ENCODE measurements around the gene ZNF541. TPM values are rescaled to one million over a fixed set of nuclear protein-coding genes. Genes with fewer than 3 reads are reported as not detected.
A peak's percentile ranks its signal among the peaks of the same experiment; 100 is the strongest.

ZNF541 gene, protein sequence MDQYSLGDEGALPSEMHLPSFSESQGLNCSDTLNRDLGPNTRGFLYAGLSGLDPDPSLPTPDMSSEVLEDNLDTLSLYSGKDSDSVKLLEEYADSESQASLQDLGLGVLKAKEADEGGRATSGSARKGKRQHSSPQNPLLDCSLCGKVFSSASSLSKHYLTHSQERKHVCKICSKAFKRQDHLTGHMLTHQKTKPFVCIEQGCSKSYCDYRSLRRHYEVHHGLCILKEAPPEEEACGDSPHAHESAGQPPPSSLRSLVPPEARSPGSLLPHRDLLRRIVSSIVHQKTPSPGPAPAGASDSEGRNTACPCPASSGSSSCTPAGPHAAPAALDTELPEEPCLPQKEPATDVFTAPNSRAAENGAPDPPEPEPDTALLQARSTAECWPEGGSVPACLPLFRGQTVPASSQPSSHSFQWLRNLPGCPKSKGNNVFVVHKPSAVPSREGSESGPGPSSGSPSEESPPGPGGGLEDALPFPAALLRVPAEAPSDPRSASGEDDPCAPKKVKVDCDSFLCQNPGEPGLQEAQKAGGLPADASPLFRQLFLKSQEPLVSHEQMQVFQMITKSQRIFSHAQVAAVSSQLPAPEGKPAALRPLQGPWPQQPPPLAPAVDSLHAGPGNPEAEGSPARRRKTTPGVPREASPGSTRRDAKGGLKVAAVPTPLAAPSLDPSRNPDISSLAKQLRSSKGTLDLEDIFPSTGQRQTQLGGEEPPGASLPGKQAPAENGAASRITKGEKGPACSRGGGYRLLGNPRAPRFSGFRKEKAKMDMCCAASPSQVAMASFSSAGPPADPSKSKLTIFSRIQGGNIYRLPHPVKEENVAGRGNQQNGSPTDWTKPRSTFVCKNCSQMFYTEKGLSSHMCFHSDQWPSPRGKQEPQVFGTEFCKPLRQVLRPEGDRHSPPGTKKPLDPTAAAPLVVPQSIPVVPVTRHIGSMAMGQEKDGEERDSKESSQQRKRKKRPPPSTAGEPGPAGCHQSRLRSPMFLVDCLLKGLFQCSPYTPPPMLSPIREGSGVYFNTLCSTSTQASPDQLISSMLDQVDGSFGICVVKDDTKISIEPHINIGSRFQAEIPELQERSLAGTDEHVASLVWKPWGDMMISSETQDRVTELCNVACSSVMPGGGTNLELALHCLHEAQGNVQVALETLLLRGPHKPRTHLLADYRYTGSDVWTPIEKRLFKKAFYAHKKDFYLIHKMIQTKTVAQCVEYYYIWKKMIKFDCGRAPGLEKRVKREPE (N-terminal part only)
- under 1 TPM; 0.13 to 0.21 TPM for total RNA-seq
- long read RNA-seq, result 0 reads

DNA sequence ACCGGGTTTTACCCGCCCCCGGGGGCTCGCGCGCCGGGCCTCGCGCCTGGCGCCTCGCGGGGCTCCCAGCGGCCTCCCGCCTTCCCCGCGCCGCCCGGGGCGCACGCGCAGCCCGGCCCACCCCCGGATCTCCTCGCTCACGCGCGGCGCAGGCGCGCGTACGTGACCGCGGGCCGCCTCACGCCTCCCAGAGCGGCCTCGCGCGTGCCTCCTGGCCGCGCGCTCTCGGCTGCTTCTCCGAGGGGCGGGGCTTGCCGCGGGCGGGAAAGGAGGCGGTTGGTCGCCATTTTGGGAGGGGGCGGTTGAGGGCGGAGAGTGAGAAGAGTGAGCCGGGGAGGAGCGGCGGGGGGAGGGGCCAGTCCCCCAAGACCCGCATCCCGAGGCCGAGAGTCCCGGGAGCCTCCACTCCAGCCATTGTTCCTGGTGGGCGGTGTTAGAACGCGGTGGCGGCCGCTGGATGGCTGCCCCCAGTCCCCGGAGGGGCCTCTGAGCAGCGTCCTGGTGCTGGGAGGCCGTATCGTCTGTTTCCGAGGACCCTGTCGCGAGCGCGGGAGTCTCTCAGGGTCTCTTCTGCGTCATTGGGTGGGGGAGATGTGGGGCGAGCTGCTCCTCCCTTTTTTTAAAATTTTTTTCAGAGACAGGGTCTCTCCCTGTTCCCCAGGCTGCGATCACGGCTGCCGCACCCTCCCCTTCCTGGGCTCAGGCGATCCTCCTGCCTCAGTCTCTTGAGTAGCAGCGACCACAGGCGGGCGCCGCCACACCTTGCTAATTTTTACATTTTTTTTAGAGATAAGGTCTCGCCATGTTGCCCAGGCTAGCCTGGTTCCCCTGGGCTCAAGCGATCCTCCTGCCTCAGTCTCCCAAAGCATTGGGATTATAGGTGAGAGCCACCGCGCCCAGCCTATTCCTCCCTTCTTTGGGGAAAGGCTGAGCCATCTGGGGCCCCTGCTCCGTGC lies at the start of gene ZNF541:
Gene ZNF541 (minus strand): TSS at position 78 of the 956 bp plus-strand sequence. CDS start 17,292 bp downstream, outside the sequence.
- ATAC-seq (peak; percentile 88 to 92), DNase-seq (peak; percentile 80)
- intact Hi-C loops (cut with DNase I), result no loop called here

DNA sequence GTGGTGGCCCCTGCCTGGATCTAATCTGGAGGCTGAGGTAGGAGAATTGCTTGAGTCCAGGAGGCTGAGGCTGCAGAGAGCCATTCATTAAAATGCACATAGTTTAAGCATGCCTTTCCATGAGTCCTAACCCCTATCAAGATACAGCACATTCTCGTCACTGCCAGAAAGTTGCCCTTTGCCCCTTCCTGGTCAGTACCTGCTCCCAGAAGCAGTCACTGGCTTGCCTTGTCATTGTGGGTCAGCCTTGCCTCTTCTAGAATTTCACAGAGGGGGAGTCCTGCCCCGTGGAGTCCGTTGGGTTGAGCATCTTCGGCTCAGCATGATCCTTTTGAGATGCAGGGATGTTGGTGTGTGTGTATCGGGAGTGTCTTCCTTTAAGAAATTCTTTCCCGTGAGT lies 46.8 kb upstream of the ZNF541 start:
- intact Hi-C loops (cut with DNase I), result loop anchor here in 1 of 2 donors (5.0 kb wide), 1 partner anchor 43 kb away; no protein-coding TSS in a partner anchor
- no peak for ATAC-seq
- no peak for DNase-seq

DNA sequence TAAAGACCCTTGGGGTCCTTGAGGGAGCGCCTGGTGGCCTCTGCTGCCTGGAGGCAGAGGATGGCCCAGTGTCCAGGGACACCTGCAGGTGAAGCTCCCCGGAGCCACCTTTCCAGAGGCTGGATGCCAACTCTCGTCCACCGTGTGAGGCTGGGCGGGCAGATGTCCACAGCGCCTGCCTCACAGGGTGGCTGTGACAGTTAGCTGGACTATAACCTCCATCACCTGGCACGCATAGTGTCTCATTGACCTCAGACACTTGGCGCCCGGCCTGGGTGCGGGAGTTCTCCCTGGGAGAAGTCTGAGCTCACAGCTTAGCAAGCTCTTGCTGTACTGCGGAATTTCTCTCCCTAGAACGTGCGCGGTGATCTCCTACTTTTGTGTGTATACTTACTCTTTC lies 45.8 kb upstream of the ZNF541 start:
- ATAC-seq, result peak; percentile 88 to 89
- DNase-seq, result peak; percentile 84
- intact Hi-C loops (cut with DNase I), result loop anchor here in 1 of 2 donors (5.0 kb wide), 1 partner anchor 44 kb away; no protein-coding TSS in a partner anchor

DNA sequence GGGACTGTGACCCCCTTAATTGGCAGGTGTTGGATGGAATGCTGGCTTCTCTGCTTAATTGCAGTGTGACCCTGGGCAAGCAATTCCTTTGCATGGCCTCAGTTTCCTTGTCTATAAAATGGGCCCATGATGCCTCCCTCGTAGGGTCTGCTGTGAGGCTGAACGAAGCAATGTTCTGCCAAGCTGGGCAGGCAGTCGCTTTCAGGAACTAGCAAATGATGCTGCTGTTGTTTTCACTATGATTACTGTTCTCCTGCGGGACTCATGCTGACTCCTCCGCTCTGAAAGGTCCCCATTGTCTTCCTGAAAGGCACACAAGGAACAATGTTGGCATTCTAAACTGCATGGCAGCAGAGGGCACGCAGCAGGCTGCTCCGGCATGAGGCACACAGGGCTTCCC lies 42.8 kb upstream of the ZNF541 start:
- ATAC-seq (no peak), DNase-seq (no peak)
- intact Hi-C loops (cut with DNase I), result loop anchor here in 1 of 2 donors (5.0 kb wide), 1 partner anchor 47 kb away; no protein-coding TSS in a partner anchor

DNA sequence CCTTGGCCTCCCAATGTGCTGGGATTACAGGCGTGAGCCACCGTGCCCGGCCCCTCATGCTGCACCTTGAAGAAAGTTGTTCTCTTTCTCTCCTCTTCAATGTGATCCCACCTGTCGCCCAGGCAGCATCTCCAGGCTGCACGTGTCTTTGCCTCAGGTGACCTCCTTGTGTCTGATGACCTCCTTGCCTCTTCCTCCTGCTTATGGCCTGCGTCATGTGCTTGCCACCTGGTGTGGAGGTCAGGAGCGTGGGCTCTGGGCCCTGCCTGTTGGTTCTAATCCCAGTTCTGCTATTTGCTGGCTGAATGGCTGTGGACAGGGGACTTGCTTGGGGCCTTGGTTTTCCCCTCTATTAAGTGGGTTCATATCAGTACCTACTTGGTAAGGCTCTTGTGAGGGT lies 42.3 kb upstream of the ZNF541 start:
- DNase-seq (no peak), ATAC-seq (no peak)
- intact Hi-C loops (cut with DNase I), result loop anchor here in 1 of 2 donors (5.0 kb wide), 1 partner anchor 47 kb away; no protein-coding TSS in a partner anchor

DNA sequence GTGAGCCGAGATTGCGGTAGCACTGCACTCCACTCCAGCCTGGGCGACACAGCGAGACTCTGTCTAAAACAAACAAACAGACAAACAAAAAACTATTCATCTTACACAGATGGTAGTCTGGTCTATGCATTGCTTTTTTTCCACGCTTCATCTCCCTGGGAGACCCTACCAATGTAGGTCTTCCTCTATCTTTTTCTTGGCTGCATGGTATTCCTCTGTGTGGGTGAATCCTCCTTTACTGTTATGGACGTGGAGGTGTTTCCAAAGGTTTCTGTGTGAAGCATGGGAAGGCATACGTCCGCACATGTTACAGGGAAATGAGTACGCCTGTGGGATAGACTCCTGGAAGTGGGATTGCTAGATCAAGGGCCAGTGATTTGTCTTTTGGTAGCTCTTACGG lies 41.6 kb upstream of the ZNF541 start:
- DNase-seq (no peak), ATAC-seq (no peak)
- intact Hi-C loops (cut with DNase I), result no loop called here

DNA sequence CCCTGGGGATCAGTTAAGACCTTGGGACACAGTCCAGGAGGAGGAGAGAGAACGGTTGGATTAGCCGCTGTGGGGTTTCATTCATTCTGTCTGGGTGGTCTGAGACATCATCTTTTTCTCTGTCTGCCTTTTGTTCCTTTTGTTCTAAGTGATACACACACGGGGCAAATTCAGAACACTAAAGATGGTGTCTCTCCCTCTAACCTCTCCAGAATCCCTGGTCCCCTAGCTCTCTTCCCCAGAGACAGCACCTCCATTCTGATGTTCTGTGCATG lies 41.0 kb upstream of the ZNF541 start:
- DNase-seq (no peak), ATAC-seq (no peak)
- intact Hi-C loops (cut with DNase I), result no loop called here

DNA sequence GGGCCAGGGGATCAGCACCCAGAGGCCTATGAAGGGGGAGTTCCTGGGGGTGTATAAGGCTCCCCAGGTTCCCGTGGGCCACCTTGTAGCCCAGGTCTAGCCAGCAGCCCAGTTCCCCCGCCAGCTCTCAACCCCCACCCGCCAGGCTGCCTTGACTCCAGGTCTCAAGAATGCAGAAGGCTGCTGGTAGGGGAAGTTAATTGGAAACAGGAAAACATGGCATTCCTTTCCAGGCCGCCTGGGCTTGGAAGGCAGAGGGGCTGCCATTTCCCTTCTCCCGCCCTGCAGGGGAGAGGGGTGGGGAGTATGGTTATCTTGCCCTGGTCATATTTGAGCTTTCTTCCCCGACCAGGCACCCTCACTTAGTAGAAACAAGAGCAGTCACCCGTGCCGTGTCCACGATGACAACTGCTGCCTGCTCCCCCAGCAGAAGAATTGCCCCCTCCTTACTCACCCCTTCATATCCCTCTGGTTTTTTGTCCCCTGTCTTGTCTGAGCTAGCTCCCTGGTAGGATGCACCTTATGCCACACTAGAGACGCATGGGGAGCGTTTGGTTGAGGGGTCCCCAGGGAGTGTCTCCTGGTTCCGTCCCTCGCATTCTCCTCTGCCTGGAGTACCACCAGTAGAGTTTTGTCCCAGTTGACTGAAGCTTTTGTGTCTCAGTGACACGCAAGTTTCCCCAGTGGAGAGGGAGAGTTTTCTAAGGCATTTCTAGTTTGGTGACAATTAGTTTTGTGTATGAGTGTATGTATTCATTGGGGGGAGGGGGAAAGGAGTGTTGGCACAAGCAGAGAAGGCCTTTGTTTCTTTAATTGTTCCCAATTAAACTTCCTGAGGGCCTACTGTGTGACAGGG lies 40.4 kb upstream of the ZNF541 start:
- ATAC-seq, result no peak
- intact Hi-C loops (cut with DNase I), result no loop called here
- no peak for DNase-seq

DNA sequence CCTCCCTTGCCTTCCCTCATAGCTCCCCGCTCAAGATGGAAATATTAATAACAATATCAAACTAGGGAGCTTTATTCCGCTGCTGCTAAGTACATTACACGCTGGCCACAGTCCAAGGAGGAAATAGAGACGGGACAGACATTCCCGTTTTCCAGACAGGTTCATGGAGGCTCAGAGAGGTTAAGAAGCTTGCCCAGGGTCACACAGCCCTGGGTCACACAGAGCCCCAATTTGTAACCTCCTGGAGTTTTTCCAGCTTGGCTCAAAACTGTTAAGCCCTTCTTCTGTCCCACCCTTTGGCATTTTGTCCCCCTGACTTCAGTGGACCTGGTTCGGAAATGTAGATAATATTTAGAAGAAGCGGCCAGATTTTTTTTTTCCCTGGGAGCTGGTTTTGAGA lies 38.0 kb upstream of the ZNF541 start:
- intact Hi-C loops (cut with DNase I), result no loop called here
- no peak for DNase-seq
- no peak for ATAC-seq

DNA sequence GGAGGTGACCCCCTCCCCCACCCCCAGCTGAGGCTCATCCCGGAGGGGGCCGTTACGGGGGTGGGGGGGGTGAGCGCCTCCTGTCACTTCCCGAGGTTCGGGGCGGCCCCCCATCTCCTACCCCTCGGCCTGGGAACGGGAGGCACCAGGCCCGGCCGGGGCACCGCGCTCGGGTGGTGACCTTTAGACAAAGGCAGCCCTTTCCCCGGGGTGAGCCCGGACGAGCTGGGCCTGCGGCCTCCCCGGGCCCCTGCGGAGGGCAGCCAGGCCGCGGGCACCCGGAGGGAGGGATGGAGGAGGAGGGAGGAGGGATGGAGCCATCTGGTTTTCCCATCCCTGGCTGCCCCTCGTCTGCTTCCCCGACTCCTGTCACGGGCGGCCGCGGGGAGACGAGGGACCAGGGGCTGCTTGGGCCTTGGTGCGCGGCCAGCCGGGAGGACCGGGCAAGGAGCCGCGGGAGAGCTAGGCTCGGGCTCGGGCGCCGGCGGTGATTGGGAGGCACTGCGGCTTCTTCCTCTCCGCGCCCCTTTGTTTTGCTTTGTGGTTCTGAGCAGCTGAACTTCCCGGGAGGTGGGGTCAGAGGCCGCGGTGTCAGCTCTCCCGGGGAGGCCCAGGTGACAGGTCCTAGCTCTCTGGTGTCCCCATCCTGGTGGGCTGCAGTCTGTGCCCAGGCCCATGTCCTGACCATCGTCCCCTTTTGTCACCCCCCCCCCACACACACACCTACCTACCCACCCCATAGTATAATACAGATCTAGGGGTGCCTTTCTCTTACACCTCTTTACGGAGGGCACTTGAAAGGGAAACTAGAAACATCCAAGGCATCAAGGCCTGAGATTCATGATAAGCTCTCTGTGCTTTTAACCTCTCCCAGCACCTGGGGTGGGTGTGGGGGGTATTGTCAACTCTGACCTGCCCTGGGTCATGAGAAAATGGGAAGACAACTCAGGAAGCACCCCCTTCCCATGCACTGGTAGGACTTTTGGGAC lies 37.3 kb upstream of the ZNF541 start:
- intact Hi-C loops (cut with DNase I), result loop anchor here in 1 of 2 donors (2.0 to 10.0 kb wide), 2 partner anchors 95 to 175 kb away; partner anchors contain the start of gene NAPA
- peak; percentile 13 to 19 for ATAC-seq
- peak; percentile 55 for DNase-seq

DNA sequence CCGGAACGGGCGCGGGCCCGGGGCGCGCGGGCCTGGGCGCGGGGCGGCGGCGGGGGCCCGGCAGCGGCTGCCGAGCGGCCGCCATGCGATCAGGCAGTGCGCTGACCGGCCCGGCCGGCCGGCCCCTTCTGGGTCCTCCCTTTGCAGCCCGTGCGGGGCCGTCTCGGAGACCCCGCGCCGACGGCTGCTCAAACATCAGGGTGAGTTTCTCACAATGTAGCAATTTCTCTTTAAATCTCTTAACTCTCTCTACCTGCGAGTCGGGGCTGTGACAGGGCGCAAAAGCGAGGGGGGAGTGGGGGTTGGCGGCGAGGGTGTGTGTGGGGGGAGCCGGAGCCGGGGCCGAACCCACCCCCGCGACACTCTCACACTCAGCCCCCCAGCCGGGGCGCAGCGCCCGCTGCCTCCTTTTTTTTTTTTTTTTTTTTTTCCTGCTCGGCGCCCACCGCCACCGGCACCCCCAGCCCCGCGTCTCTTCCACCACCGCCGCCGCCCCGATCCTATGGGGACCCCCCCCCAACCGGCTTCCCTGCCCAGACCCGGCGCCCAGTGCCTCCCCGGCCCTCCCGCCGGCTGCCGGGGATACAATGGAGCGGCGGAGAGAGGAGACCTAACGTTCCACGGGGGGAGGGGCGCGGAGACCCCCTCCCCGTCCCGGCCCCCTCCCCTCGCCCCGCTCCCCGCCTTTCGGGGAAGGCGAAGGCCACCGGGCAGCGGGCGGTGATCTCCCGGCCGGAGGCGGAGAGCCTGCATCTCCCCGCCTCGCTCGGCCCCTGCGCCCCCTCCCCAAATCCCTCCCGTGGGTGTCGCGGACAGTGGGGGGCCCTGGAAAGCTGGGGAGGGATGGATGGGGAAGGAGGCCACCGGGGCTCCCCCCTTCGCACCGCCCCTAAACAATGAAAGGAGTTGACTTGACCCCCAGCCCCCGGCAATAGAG lies 36.3 kb upstream of the ZNF541 start, which contains the start of gene BICRA:
Gene BICRA (plus strand): TSS at position 166 of the 937 bp plus-strand sequence. CDS start 64,441 bp downstream, outside the sequence.
- ATAC-seq (peak; percentile 56 to 61), DNase-seq (peak; percentile 88)
- intact Hi-C loops (cut with DNase I), result loop anchor here in 1 of 2 donors (2.0 to 10.0 kb wide), 2 partner anchors 94 to 174 kb away; partner anchors contain the start of gene NAPA

DNA sequence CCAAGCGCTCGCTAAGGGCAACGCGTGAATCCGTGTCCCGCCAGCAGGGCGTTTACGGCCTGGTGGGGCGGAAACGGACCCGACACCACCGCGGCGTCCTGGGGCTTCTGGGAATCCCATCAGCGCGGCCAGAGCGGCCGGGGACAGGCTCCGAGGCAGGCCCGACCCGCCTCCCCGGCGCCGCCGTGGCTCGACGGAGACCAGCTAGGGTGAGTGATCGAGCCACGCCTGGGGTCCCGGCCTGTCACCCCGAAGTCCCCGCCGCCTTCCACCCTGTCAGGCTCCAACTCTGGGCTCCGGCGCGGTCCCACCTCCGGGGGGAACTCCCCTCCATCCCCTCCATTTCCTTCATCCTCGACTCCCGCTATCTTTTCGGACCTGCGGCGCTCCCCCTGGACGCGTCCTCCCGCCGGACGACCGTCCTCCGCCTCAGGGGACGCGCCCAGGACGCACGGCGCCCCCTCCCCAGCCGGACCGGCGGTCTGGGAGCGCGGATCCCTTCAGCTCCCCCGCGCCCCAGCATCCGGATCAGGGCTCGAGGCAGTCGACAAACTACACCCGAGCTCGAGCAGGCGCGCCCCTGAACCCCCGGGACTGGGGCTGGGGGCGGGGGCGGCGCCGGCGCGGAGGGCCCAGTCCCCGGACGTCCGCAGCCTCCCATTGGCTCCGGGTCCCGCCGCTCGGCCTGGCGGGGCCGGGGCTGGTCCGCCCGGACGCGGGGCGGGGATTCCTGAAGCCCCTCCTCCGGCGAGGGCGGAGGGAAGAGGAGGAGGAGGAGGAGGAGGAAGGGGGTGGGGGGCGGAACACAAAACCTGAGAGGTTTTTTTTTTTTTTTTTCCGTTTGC lies 35.3 kb upstream of the ZNF541 start:
- DNase-seq (peak; percentile 93), ATAC-seq (peak; percentile 94 to 96)
- intact Hi-C loops (cut with DNase I), result loop anchor here in 1 of 2 donors (2.0 to 10.0 kb wide), 2 partner anchors 93 to 173 kb away; partner anchors contain the start of gene NAPA

DNA sequence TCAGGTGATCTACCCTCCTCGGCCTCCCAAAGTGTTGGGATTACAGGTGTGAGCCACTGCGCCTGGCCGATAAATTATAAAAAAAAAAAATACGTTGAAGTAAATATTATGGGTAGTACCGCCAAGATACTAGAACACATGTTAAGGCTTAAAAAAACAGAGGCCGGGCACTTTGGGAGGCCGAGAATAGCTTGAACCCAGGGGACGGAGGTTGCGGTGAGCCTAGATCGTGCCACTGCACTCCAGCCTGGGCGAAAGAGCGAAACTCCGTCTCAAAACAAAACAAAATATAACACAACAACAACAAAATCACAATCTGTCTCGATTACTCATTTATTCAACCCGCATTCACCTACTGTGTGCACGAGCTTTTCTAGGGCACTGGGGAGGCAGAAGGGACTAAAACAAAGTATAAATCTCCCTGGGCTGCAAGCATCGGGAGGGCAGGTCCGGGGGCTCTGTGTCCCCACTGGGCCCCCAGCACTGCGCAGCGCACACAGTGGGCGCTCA lies 34.7 kb upstream of the ZNF541 start:
- ATAC-seq (no peak), DNase-seq (no peak)
- intact Hi-C loops (cut with DNase I), result loop anchor here in 1 of 2 donors (2.0 to 10.0 kb wide), 2 partner anchors 93 to 173 kb away; partner anchors contain the start of gene NAPA
